SK-N-SH treated with all-trans-retinoic acid at 6 μM for 48 hours (cell line): Measurements from ENCODE around the gene SLC35E3.

ENCODE experiments used
- CSRNP3 ChIP-seq: fragments of 250-450 bp; sonication (Bioruptor Pico); IDR thresholded peaks from 2 replicates; pipeline ENCODE4 v1.5.1; 2021; ENCODE audit warnings: mild to moderate bottlenecking, moderate library complexity
- ESRRG ChIP-seq: fragments of 250-450 bp; sonication (Bioruptor Pico); IDR thresholded peaks from 2 replicates; pipeline ENCODE4 v1.6.1; 2021; ENCODE audit warnings: mild to moderate bottlenecking
- GLIS3 ChIP-seq: fragments of 250-450 bp; sonication (Bioruptor Pico); IDR thresholded peaks from 2 replicates; pipeline ENCODE4 v1.5.0; 2020; ENCODE audit warnings: mild to moderate bottlenecking, moderate library complexity
- OSR1 ChIP-seq: fragments of 250-450 bp; sonication (Bioruptor Pico); IDR thresholded peaks from 2 replicates; pipeline ENCODE4 v1.8.0; 2022; ENCODE audit warnings: moderate library complexity, mild to moderate bottlenecking, inconsistent platforms
- PATZ1 ChIP-seq: fragments of 250-450 bp; sonication (Bioruptor Pico); IDR thresholded peaks from 2 replicates; pipeline ENCODE4 v1.8.0; 2020; ENCODE audit warnings: mild to moderate bottlenecking, moderate library complexity, borderline replicate concordance
- POU6F1 ChIP-seq: fragments of 250-450 bp; sonication (Bioruptor Pico); IDR thresholded peaks from 2 replicates; pipeline ENCODE4 v1.8.0; 2021; ENCODE audit warnings: low read depth, mild to moderate bottlenecking, moderate library complexity, borderline replicate concordance
- SNAI2 ChIP-seq: fragments of 250-450 bp; sonication (Bioruptor Pico); IDR thresholded peaks from 2 replicates; pipeline ENCODE4 v1.5.0; 2020; ENCODE audit warnings: mild to moderate bottlenecking, moderate library complexity
- TCF4 ChIP-seq: fragments of 250-450 bp; sonication (Bioruptor Pico); IDR thresholded peaks from 2 replicates; pipeline ENCODE4 v1.8.0; 2021; ENCODE audit warnings: mild to moderate bottlenecking, moderate library complexity, borderline replicate concordance
- ZFP3 ChIP-seq: fragments of 250-450 bp; sonication (Bioruptor Pico); IDR thresholded peaks from 2 replicates; pipeline ENCODE4 v1.5.0; 2020; ENCODE audit warnings: mild to moderate bottlenecking, moderate library complexity
- ZNF70 ChIP-seq: fragments of 450-650 bp; formaldehyde crosslinking; IDR thresholded peaks from 2 replicates; pipeline ENCODE4 v1.5.0; 2020; ENCODE audit warnings: mild to moderate bottlenecking, moderate library complexity

- no peak for TF ChIP-seq POU6F1 (CRISPR knock-in tag)
- TF ChIP-seq SNAI2 (CRISPR knock-in tag) = no peak
- TF ChIP-seq PATZ1 = no peak
- TF ChIP-seq ESRRG = no peak
- TF ChIP-seq TCF4 = no peak
- no peak for TF ChIP-seq ZFP3 (CRISPR knock-in tag)
- no peak for TF ChIP-seq CSRNP3 (CRISPR knock-in tag)
- TF ChIP-seq GLIS3 (CRISPR knock-in tag) = no peak
- TF ChIP-seq ZNF70 (CRISPR knock-in tag) = no peak
- TF ChIP-seq OSR1 (CRISPR knock-in tag) = no peak
Measured at GRCh38 chr12:68788554-68789143, 42.7 kb downstream of the SLC35E3 start.
